DMS53 (cell line): ENCODE data around the gene TAMALIN.

ENCODE experiments used
- DNase-seq: peaks from one replicate; lab custom pipeline; 2025; lab: John Stamatoyannopoulos, UW

Gene TAMALIN

DNA sequence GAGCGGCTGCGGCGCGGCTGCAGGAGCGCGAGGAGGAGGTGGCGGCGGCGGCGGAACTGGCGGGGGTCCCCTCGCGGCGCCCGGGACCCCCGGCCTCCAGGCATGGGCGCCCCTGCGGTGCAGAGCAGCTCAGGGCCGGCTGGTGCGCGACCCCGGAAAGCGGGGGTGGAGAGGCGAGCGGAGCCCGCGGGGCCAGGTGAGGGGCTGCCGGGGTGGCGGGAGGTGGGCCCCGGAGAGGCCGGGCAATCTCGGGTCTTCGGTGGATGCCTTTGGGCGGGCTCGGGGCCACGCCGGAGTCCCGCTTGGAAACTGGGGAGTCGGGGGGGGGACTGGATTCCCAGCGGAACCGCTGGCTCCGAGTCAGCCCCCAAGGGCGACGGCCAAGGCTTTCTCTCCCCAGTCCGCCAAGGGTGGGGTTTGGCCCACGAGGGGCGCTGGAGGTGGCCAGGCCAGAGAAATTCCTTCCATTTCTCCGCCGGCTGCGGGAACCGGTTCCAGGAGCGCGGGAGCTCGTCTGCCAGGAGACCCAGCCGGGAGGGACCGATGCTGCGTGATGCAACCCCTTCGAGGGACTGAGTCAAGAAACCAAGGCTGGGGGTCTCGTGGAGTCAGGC, 30.6 kb downstream of the TAMALIN start:
- DNase-seq, result peak; percentile 74

DNA sequence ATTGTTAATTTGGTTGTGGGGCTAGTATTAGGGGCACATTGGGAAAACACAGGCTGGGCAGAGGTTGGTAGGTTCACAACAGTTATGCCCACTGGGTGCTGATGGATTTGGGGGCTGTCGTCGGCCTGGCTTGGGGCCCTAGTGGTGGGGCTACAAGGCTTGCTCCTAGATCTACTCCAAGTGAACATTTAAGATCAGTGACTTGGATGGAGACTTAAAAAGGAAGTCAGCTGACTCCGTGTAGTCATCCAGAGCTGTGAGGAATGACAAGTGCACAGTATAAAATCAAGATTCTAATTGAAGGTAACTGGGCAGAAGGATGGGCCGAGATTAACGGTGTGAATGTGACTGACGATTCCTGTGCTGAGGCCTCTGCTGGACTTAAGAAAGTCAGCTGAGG, 31.7 kb downstream of the TAMALIN start:
- no peak for DNase-seq

DNA sequence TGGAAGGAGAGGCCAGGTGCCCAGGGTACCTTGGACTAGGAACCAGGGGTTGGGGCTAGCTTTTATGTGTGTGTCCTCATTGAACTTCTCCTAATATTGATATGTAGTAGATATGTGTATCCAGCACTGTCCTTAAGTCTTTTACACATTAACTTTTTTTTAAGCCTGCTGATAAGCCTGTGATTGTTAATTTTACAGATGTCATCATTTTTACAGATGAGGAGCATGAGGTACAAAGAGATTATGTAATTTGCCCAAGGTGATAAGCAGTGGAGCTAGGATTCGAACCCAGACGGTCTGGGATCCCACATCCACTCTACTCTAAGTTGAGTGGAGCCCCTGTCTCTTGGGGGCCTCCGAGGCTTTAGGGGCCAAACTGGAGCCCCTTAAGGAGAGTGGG, 34.3 kb downstream of the TAMALIN start:
- no peak for DNase-seq

- no peak for DNase-seq
Measured at GRCh38 chr12:52041695-52042123, 35.0 kb downstream of the TAMALIN start.

DNA sequence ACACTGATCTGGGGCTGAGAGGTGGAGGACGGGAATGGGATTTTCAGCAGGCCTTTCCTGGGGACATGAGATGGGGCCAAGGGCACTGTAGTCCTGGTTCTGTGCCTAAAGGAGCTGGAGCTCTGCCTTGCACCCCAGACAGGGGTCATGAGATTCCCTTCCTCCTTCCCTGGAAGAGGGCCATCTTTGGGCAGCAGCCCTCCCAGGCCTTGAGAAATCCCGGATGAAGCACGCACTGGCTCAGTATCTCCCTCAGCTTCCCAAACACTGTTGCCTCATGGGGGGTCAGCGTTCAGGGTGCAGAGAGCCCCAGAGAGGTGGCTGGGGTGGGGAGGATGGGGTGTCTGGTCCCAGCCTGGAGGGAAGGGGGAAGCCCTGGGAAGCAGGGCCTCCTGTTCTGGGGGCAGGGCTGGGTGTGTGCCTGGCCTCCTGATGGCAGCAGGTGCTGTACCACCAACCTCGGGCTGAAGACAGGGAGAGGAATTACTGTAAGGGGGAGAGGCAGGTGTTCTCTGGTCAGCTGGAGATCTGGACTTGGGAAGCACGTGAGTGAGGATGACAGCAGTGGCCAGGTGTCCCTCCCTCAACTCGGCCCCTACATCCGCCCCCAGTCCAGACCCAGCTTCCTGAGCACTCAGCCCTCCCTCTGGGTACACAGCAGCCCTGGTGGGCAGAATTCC, 36.1 kb downstream of the TAMALIN start:
- DNase-seq, result peak; percentile 83

GRCh38 chr12:52043386-52044212, 36.9 kb downstream of the TAMALIN start:
- DNase-seq, result no peak

GRCh38 chr12:52044292-52044983, 37.7 kb downstream of the TAMALIN start:
- DNase-seq, result no peak

- no peak for DNase-seq
Measured at GRCh38 chr12:52045794-52046199, 39.1 kb downstream of the TAMALIN start.

DNA sequence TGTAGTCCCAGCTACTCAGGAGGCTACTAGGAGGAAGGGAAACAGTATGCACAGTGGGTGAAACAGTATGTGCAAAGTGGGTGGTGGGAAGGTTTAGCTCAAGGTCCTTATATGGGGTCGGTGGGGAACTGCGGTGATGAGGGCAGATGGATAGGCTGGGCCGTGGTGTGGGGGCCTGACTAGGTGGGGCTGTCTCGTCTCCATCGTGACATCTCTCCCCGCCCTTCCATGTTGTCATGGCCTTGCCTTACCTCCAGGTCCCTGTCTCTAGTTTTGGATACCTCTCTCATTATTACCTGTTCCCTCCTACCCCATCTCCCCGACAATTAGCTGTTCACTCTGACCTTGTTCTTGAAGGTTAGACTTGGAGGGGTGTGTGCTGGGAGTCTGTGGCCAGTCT, 40.1 kb downstream of the TAMALIN start:
- no peak for DNase-seq

DNA sequence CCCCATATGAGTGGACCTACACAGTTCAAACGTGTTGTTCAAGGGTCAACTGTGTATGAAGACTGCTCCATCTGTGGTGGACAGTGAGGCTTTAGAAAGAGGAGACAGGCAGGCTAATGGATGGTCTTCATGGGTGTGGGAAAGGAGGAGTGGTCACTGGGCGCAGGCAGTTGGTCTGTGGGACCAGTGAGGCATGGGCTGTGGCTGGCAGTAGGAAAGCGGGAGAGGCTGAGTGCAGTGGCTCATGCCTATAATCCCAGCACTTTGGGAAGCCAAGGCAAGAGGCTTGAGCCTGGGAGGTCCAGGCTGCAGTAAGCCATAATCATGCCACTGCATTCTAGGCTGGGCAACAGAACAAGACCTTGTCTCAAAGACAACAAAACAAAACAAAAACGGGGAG, 42.5 kb downstream of the TAMALIN start:
- DNase-seq, result no peak

GRCh38 chr12:52049688-52050087, 42.9 kb downstream of the TAMALIN start:
- no peak for DNase-seq

GRCh38 chr12:52050116-52050757, 43.5 kb downstream of the TAMALIN start:
- DNase-seq, result peak; percentile 90

DNA sequence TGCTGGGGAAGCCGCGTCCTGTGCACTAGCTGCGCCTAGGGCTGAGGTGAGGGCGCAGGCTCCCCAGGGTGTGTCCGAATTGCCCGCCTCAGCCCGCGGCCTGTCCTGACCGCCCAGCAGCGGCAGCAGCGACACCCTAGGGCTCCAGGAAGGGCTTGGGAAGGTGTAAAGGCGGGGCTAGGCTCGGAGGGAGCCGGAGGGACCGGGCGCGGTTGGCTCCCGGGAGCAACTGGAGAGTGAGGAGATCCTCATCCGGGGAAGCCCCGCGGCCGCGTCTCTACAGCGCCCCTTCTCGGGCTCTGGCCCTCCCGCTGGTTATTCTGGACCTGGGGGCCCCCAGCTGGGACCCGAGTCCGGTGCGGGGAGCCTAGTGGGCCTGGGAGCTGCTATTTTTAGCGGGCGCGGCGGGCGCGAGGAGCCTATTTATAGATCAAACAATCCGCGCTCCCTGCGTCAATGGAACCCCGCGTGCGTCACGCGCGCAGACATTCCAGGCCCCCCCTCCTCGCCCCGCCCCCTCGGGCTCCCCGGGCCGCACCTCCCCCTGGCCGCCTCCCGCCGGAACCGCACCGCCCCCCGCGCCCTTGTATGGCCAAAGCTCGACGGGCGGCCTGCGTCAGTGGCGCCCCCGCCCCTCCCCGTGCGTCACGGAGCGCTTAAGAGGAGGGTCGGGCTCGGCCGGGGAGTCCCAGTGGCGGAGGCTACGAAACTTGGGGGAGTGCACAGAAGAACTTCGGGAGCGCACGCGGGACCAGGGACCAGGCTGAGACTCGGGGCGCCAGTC, 44.2 kb downstream of the TAMALIN start, which contains the start of gene NR4A1:
Gene NR4A1 (plus strand): TSS at position 685 of the 784 bp plus-strand sequence. CDS start 2,887 bp downstream, outside the sequence.
- peak; percentile 98 for DNase-seq

- DNase-seq, result peak; percentile 76
Measured at GRCh38 chr12:52052468-52053186, 45.9 kb downstream of the TAMALIN start.

- DNase-seq, result no peak
Measured at GRCh38 chr12:52053536-52054209, 46.9 kb downstream of the TAMALIN start.

DNA sequence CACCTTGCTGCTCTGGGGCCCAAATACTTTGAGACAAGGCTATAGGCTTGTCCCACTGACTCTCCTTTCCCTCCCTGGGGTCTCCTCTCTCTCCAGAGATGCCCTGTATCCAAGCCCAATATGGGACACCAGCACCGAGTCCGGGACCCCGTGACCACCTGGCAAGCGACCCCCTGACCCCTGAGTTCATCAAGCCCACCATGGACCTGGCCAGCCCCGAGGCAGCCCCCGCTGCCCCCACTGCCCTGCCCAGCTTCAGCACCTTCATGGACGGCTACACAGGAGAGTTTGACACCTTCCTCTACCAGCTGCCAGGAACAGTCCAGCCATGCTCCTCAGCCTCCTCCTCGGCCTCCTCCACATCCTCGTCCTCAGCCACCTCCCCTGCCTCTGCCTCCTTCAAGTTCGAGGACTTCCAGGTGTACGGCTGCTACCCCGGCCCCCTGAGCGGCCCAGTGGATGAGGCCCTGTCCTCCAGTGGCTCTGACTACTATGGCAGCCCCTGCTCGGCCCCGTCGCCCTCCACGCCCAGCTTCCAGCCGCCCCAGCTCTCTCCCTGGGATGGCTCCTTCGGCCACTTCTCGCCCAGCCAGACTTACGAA, 47.6 kb downstream of the TAMALIN start:
- DNase-seq, result no peak

- no peak for DNase-seq
Measured at GRCh38 chr12:52054833-52055730, 48.3 kb downstream of the TAMALIN start.
